Hepatocyte (in vitro differentiated cells): Measurements from ENCODE around the gene MICALL2.

Experiments used
- EZH2 ChIP-seq: fragments of 200-600 bp; sonication (generic); IDR thresholded peaks from 2 replicates; pipeline ENCODE4 v1.6.1; 2016; ENCODE audit warnings: antibody characterized with exemption, mild to moderate bottlenecking, borderline replicate concordance
- TF ChIP-seq, protein P1 (sequence below): fragments of 200-600 bp; sonication (generic); IDR thresholded peaks from 2 replicates; pipeline ENCODE4 v1.5.1; 2016; ENCODE audit warnings: antibody characterized with exemption, mild to moderate bottlenecking; ENCODE audit not compliant: poor library complexity

DNA sequence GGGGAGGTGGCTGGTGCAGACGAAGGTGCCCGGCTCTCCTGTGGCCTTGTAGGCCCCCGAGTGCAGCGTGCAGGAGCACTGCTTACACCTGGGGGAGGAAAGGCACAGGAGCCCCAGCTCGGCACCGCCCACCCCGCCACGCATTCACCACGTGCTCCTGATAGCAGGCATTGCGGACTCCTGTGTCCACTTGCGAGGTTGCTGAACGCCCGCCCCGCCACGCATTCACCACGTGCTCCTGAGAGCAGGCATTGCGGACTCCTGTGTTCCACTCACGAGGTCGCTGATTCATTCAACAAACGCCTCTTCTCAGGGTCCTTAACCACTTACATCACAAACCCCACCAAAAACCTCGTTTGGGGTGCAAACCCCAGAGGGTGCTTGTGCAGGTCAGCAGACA, 13.9 kb downstream of the MICALL2 start:
- TF ChIP-seq, protein P1, sequence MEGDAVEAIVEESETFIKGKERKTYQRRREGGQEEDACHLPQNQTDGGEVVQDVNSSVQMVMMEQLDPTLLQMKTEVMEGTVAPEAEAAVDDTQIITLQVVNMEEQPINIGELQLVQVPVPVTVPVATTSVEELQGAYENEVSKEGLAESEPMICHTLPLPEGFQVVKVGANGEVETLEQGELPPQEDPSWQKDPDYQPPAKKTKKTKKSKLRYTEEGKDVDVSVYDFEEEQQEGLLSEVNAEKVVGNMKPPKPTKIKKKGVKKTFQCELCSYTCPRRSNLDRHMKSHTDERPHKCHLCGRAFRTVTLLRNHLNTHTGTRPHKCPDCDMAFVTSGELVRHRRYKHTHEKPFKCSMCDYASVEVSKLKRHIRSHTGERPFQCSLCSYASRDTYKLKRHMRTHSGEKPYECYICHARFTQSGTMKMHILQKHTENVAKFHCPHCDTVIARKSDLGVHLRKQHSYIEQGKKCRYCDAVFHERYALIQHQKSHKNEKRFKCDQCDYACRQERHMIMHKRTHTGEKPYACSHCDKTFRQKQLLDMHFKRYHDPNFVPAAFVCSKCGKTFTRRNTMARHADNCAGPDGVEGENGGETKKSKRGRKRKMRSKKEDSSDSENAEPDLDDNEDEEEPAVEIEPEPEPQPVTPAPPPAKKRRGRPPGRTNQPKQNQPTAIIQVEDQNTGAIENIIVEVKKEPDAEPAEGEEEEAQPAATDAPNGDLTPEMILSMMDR: no peak
- TF ChIP-seq EZH2: no peak
